ENCODE data around the gene CGREF1.
"Not testable (repeated sequence)": the region's sequence is repeated elsewhere in the genome, so short reads cannot be mapped to it uniquely, and the experiment has no call there.

The CGREF1 gene

DNA sequence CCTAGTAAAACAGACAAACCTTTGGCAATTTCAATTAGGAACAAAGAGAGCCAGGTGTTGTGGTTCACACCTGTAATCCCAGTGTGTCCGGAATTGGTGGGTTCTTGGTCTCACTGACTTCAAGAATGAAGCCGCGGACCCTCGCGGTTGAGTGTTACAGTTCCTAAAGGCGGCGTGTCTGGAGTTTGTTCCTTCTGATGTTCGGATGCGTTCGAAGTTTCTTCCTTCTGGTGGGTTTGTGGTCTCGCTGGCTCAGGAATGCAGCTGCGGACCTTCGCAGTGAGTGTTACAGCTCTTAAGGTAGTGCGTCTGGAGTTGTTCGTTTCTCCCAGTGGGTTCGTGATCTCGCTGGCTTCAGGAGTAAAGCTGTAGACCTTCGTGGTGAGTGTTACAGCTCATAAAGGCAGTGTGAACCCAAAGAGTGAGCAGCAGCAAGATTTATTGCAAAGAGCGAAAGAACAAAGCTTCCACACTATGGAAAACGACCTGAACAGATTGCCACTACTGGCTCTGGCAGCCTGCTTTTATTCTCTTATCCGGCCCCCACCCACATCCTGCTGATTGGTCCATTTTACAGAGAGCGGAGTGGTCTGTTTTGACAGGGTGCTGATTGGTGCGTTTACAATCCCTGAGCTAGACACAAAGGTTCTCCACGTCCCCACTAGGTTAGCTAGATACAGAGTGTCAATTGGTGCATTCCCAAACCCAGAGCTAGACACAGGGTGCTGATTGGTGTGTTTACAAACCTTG lies 8.2 kb downstream of the CGREF1 start:
- H3K36me3 ChIP-seq (ENCODE audit: insufficient read depth, low read length): not testable (repeated sequence)

DNA sequence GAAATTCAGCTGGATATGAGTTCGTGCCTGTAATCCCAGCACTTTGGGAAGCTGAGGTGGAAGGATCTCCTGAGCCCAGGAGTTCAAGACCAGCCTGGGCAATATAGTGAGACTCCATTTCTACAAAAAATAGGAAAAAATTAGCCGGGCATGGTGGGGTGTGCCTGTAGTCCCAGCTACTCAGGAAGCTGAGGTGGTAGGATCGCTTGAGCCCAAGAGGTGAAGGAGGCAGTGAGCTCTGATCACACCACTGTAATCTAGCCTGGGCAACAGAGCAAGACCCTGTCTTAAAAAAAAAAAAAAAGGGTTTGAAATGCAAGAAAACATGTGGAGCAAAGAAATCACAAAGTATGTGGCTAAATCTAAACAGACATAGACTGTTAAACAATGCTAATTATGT lies 9.8 kb downstream of the CGREF1 start:
- H4K20me1 ChIP-seq (ENCODE audit: insufficient read depth, low read length): no peaks in the 10 kb centered on the region
- H3K9ac ChIP-seq (ENCODE audit: low read depth, low read length): no peak overlapping the region
- no peak for TF ChIP-seq EZH2 (IDR thresholded peaks at IDR 0.05; ENCODE audit: borderline replicate concordance, low read depth, low read length, severe bottlenecking)
- TF ChIP-seq, protein P1, sequence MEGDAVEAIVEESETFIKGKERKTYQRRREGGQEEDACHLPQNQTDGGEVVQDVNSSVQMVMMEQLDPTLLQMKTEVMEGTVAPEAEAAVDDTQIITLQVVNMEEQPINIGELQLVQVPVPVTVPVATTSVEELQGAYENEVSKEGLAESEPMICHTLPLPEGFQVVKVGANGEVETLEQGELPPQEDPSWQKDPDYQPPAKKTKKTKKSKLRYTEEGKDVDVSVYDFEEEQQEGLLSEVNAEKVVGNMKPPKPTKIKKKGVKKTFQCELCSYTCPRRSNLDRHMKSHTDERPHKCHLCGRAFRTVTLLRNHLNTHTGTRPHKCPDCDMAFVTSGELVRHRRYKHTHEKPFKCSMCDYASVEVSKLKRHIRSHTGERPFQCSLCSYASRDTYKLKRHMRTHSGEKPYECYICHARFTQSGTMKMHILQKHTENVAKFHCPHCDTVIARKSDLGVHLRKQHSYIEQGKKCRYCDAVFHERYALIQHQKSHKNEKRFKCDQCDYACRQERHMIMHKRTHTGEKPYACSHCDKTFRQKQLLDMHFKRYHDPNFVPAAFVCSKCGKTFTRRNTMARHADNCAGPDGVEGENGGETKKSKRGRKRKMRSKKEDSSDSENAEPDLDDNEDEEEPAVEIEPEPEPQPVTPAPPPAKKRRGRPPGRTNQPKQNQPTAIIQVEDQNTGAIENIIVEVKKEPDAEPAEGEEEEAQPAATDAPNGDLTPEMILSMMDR (IDR thresholded peaks at IDR 0.05; ENCODE audit: borderline replicate concordance, extremely low read depth, low read length, poor library complexity, severe bottlenecking): no peak
- no peak overlapping the region for H3K4me2 ChIP-seq (ENCODE audit: insufficient read depth, low read length)
- H3K36me3 ChIP-seq (ENCODE audit: insufficient read depth, low read length): no peaks in the 10 kb centered on the region
- no peak overlapping the region for H3K4me3 ChIP-seq (ENCODE audit: low read depth in 1 of 2, low read length in 2 of 2)
- H3K27me3 ChIP-seq (ENCODE audit: insufficient read depth, low read length, poor library complexity): no peaks in the 10 kb centered on the region
- peaks cover 20% of the 10 kb centered on the region for H3K4me1 ChIP-seq (ENCODE audit: insufficient read depth, low read length)
- DNase-seq: no peak
- no peak overlapping the region for H2AFZ ChIP-seq (ENCODE audit: low read depth, low read length)
- H3K9me3 ChIP-seq (ENCODE audit: insufficient read depth, low read length, severe bottlenecking): no peaks in the 10 kb centered on the region
- H3K79me2 ChIP-seq (ENCODE audit: insufficient read depth, low read length): no peaks in the 10 kb centered on the region
- H3K27ac ChIP-seq (ENCODE audit: low read length): no peak overlapping the region
- ATAC-seq (ENCODE audit: insufficient read depth, low read depth): no peak

More for the DNA sequence above, 8.2 kb downstream of the CGREF1 start:
- peak overlapping the region in 1 of 2 experiments; percentile 54; a peak in 2 of 4 replicates for H3K4me3 ChIP-seq (ENCODE audit: low read depth in 1 of 2, low read length in 2 of 2)
- ATAC-seq (ENCODE audit: insufficient read depth, low read depth): peak; percentile 75
- H2AFZ ChIP-seq (ENCODE audit: low read depth, low read length): peak overlapping the region; percentile 75
- peak overlapping the region; percentile 39 for H3K9ac ChIP-seq (ENCODE audit: low read depth, low read length)
- peak overlapping the region; percentile 64 for H3K27ac ChIP-seq (ENCODE audit: low read length)
- H3K27me3 ChIP-seq (ENCODE audit: insufficient read depth, low read length, poor library complexity); H3K9me3 ChIP-seq (ENCODE audit: insufficient read depth, low read length, severe bottlenecking); H3K79me2 ChIP-seq (ENCODE audit: insufficient read depth, low read length); H4K20me1 ChIP-seq (ENCODE audit: insufficient read depth, low read length): not testable (repeated sequence)
- DNase-seq: peak; percentile 72
- peak overlapping the region; percentile 69 for H3K4me2 ChIP-seq (ENCODE audit: insufficient read depth, low read length)
- H3K4me1 ChIP-seq (ENCODE audit: insufficient read depth, low read length): peaks cover 20% of the 10 kb centered on the region

DNA sequence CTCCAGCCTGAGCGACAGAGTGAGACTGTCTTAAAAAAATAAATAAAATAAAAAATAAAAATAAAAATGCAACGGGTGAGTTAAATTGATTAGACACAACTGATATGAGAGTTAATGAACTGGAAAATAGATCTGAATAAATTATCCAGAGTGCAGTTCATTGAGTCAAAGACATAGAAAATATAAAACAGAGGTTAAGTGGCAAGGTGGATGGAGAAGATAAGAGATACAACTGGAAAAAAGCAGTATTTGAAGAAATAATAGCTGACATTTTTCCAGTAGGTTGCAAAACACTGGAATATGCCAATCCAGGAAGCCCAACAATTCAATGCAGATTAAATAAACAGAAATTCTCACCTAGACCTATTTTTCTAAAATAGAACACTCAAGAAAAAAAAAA lies 10.7 kb downstream of the CGREF1 start:
- Histone ChIP-seq H3K4me2 (ENCODE audit: insufficient read depth, low read length) (no peak overlapping the region), H3K9me3 (ENCODE audit: insufficient read depth, low read length, severe bottlenecking) (no peaks in the 10 kb centered on the region), H3K79me2 (ENCODE audit: insufficient read depth, low read length) (no peaks in the 10 kb centered on the region), H2AFZ (ENCODE audit: low read depth, low read length) (no peak overlapping the region), H3K9ac (ENCODE audit: low read depth, low read length) (no peak overlapping the region), H3K27ac (ENCODE audit: low read length) (no peak overlapping the region), H3K36me3 (ENCODE audit: insufficient read depth, low read length) (no peaks in the 10 kb centered on the region), H3K4me1 (ENCODE audit: insufficient read depth, low read length) (peaks cover 20% of the 10 kb centered on the region), H3K4me3 (ENCODE audit: low read depth in 1 of 2, low read length in 2 of 2) (no peak overlapping the region), H3K27me3 (ENCODE audit: insufficient read depth, low read length, poor library complexity) (no peaks in the 10 kb centered on the region), H4K20me1 (ENCODE audit: insufficient read depth, low read length) (no peaks in the 10 kb centered on the region)
- DNase-seq (no peak), ATAC-seq (ENCODE audit: insufficient read depth, low read depth) (no peak)
- TF ChIP-seq EZH2 (IDR thresholded peaks at IDR 0.05; ENCODE audit: borderline replicate concordance, low read depth, low read length, severe bottlenecking): no peak
- TF ChIP-seq, protein P1 (IDR thresholded peaks at IDR 0.05; ENCODE audit: borderline replicate concordance, extremely low read depth, low read length, poor library complexity, severe bottlenecking): no peak

DNA sequence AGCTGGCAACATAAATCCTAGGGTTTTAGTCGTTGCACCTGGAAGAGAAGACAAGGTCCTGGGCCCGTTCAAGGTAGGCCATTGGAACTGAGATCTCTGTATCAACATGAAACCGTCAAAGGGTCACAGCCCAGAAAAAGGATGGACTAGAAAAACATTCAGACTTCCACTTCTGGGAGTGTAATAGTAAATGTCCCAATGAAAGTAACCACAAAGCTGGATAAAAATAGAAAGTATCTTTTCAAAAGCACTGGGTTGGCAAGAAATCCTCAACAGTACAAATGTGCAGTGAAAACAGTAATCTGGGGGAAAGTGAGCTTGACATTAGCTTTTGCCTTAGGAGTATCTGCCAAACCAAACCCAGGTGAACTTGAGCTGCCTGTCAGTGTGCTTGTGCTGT lies 12.9 kb downstream of the CGREF1 start:
- Histone ChIP-seq H3K27ac (ENCODE audit: low read length) (no peak overlapping the region), H3K9ac (ENCODE audit: low read depth, low read length) (no peak overlapping the region), H3K4me3 (ENCODE audit: low read depth in 1 of 2, low read length in 2 of 2) (no peak overlapping the region), H3K4me2 (ENCODE audit: insufficient read depth, low read length) (no peak overlapping the region), H3K4me1 (ENCODE audit: insufficient read depth, low read length) (peaks cover 12% of the 10 kb centered on the region), H3K36me3 (ENCODE audit: insufficient read depth, low read length) (no peaks in the 10 kb centered on the region), H3K9me3 (ENCODE audit: insufficient read depth, low read length, severe bottlenecking) (no peaks in the 10 kb centered on the region), H3K27me3 (ENCODE audit: insufficient read depth, low read length, poor library complexity) (no peaks in the 10 kb centered on the region), H3K79me2 (ENCODE audit: insufficient read depth, low read length) (no peaks in the 10 kb centered on the region), H4K20me1 (ENCODE audit: insufficient read depth, low read length) (no peaks in the 10 kb centered on the region), H2AFZ (ENCODE audit: low read depth, low read length) (no peak overlapping the region)
- TF ChIP-seq, protein P1 (IDR thresholded peaks at IDR 0.05; ENCODE audit: borderline replicate concordance, extremely low read depth, low read length, poor library complexity, severe bottlenecking): no peak
- no peak for TF ChIP-seq EZH2 (IDR thresholded peaks at IDR 0.05; ENCODE audit: borderline replicate concordance, low read depth, low read length, severe bottlenecking)
- ATAC-seq (ENCODE audit: insufficient read depth, low read depth) (no peak), DNase-seq (no peak)

All from DND-41 (cell line).